Activated T-cell treated with anti-CD3 and anti-CD28 coated beads for 1 hour (primary cell): ENCODE measurements around the gene LRRC25.

Source experiments
- DNase-seq: peaks from one replicate; pipeline ENCODE4 v3.0.0-alpha.2; 2020; ENCODE audit warnings: low read depth

Gene LRRC25

GRCh38 chr19:18435842-18436670 lies 38.6 kb upstream of the LRRC25 start:
- DNase-seq = no peak

- no peak for DNase-seq
Measured at GRCh38 chr19:18435178-18435841, 37.9 kb upstream of the LRRC25 start.

- DNase-seq = no peak
Measured at GRCh38 chr19:18434411-18435175, 37.2 kb upstream of the LRRC25 start.

- DNase-seq = no peak
Measured at GRCh38 chr19:18433735-18434398, 36.4 kb upstream of the LRRC25 start.

GRCh38 chr19:18433015-18433691 lies 35.7 kb upstream of the LRRC25 start:
- DNase-seq = no peak

- DNase-seq = no peak
Measured at GRCh38 chr19:18432275-18433014, 35.0 kb upstream of the LRRC25 start.

- DNase-seq = no peak
Measured at GRCh38 chr19:18431351-18432197, 34.2 kb upstream of the LRRC25 start.

GRCh38 chr19:18430417-18431144 lies 33.2 kb upstream of the LRRC25 start:
- no peak for DNase-seq

- no peak for DNase-seq
Measured at GRCh38 chr19:18429717-18430416, 32.4 kb upstream of the LRRC25 start.

GRCh38 chr19:18428787-18429674 lies 31.6 kb upstream of the LRRC25 start:
- peak; percentile 74 for DNase-seq

- DNase-seq = no peak
Measured at GRCh38 chr19:18428173-18428786, 30.9 kb upstream of the LRRC25 start.

- DNase-seq = no peak
Measured at GRCh38 chr19:18427743-18428113, 30.3 kb upstream of the LRRC25 start.

GRCh38 chr19:18427080-18427742 lies 29.8 kb upstream of the LRRC25 start:
- DNase-seq = no peak

- DNase-seq = no peak
Measured at GRCh38 chr19:18426416-18426767, 29.0 kb upstream of the LRRC25 start.

- no peak for DNase-seq
Measured at GRCh38 chr19:18425515-18426415, 28.3 kb upstream of the LRRC25 start.
